ENCODE data around the gene FBXL17. TPM values are rescaled to one million over a fixed set of nuclear protein-coding genes. Genes with fewer than 3 reads are reported as not detected.

FBXL17 gene
- total and polyA plus RNA-seq, 2 donors (not counting 1 experiment from before 2014, with no cell fraction given): 7.3 to 40.3 TPM

Small RNAs within 50 kb of the gene (small RNA-seq; reads per million reads assigned to genes)
- not detected for gene RN7SKP122 (ENCODE audit: insufficient read length, low read depth, low replicate concordance)
